Naive B cell (primary cell): Measurements from ENCODE around the gene FILIP1. TPM values are rescaled to one million over a fixed set of nuclear protein-coding genes. Genes with fewer than 3 reads are reported as not detected.
"Not testable (repeated sequence)": the region's sequence is repeated elsewhere in the genome, so short reads cannot be mapped to it uniquely, and the experiment has no call there.

Experiments used
- ATAC-seq, 2 donors: fragments of 150-1000 bp; cut with Tn5 transposase; 2 replicates each; pipeline ENCODE4 v1.10.0; 2021; ENCODE audit warnings: low read depth in 2 of 2, mild to moderate bottlenecking in 2 of 2, moderate library complexity in 2 of 2
- DNase-seq: peaks from one replicate; pipeline ENCODE4 v3.0.0; 2022
- H3K27ac Mint-ChIP-seq, 6 donors: one replicate each; pipeline ENCODE4 v1.8.0; 2020 to 2022; ENCODE audit warnings: mild to moderate bottlenecking in 6 of 6, mixed read lengths in 6 of 6, moderate library complexity in 5 of 6, inconsistent platforms in 2 of 6
- H3K27me3 Mint-ChIP-seq, 3 donors: one replicate each; pipeline ENCODE4 v1.8.0; 2021 to 2022; ENCODE audit warnings: mixed read lengths in 3 of 3, mild to moderate bottlenecking in 1 of 3
- H3K36me3 Mint-ChIP-seq, 2 donors: one replicate each; pipeline ENCODE4 v1.8.0; 2020 to 2022; ENCODE audit warnings: mixed read lengths in 2 of 2, inconsistent platforms in 1 of 2, mild to moderate bottlenecking in 1 of 2
- H3K4me1 Mint-ChIP-seq, 3 donors: one replicate each; pipeline ENCODE4 v1.8.0; 2020 to 2022; ENCODE audit warnings: mixed read lengths in 3 of 3, inconsistent platforms in 1 of 3, mild to moderate bottlenecking in 1 of 3, moderate library complexity in 1 of 3
- H3K4me3 Mint-ChIP-seq, 8 donors: one replicate each; pipeline ENCODE4 v1.8.0; 2020 to 2022; ENCODE audit warnings: mild to moderate bottlenecking in 8 of 8, mixed read lengths in 8 of 8, moderate library complexity in 8 of 8, inconsistent platforms in 2 of 8
- H3K9me3 Mint-ChIP-seq, 7 donors: one replicate each; pipeline ENCODE4 v1.8.0; 2020 to 2022; ENCODE audit warnings: mixed read lengths in 7 of 7, mild to moderate bottlenecking in 5 of 7, inconsistent platforms in 2 of 7, moderate library complexity in 1 of 7
- polyA plus RNA-seq, 6 donors: library from polyadenylated mRNA; unstranded; fragments of 300-500 nt; fragmentation: Illumina TruSeq; gene quantifications; one replicate each; pipeline ENCODE4 v1.2.3, GENCODE V29; 2021; ENCODE audit warnings: low read depth in 6 of 6

Gene FILIP1
- polyA plus RNA-seq, 6 donors from 2014 or later: not detected

DNA sequence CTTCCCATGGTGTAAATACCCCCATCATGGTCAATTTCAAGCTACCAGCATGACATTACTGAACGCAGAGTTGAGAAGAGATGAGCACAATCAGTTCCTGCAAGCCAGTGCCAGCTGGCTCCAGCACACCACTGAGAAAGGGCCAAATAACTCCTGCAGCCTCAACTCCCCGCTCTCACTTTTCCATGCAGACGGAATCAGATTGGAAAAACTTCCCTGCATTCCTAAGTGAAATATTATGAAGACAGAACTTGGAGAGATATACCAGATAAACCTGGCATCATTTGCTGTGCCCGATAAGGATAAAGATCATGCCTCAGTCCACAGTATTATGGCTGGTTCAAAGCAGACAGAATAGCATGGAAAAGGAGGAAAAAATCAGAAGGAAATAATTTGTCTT lies 56.7 kb downstream of the FILIP1 start:
- no peak overlapping the region for H3K27ac Mint-ChIP-seq
- no peaks in the 10 kb centered on the region for H3K4me1 Mint-ChIP-seq
- DNase-seq (no peak), ATAC-seq (no peak)
- no peak overlapping the region for H3K4me3 Mint-ChIP-seq
- peaks cover 0 to 11% (median 0%) of the 10 kb centered on the region in 7 donors for H3K9me3 Mint-ChIP-seq
- H3K36me3 Mint-ChIP-seq: no peaks in the 10 kb centered on the region
- H3K27me3 Mint-ChIP-seq: peaks cover 0 to 18% (median 7%) of the 10 kb centered on the region in 3 donors

DNA sequence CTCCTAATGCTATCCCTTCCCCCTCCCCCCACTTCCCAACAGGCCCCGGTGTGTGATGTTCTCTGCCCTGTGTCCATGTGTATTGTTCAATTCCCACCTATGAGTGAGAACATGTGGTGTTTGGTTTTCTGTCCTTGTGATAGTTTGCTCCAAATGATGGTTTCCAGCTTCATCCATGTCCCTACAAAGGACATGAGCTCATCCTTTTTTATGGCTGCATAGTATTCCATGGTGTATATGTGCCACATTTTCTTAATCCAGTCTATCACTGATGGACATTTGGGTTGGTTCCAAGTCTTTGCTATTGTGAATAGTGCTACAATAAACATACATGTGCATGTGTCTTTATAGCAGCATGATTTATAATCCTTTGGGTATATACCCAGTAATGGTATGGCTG lies 60.8 kb downstream of the FILIP1 start:
- H3K4me1 Mint-ChIP-seq, H3K36me3 Mint-ChIP-seq, H3K27ac Mint-ChIP-seq, ATAC-seq, DNase-seq, H3K4me3 Mint-ChIP-seq: not testable (repeated sequence)
- Mint-ChIP-seq H3K27me3 (peaks cover 0 to 18% (median 7%) of the 10 kb centered on the region in 3 donors), H3K9me3 (peaks cover 0 to 18% (median 6%) of the 10 kb centered on the region in 7 donors)

DNA sequence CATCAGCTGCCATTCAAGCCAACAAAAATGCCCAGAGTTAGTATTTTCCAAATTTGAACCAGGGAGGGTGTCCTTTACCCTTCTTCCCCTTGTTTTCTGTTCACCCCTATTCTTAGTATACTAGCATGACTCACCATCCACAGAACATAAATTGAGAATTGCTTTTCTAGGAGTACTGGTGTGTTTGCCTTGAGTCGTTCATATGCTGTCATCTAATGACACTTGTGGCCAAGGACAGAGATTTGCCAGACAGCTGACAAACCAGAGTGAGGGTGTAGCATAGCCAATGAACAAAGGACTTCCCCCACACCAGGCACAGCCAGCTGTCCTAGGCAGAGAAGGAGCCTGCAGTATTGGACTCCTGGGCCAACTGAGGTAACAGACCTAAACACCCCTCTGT lies 62.2 kb downstream of the FILIP1 start:
- ATAC-seq (no peak), DNase-seq (no peak)
- Mint-ChIP-seq H3K27ac (no peak overlapping the region), H3K4me3 (no peak overlapping the region), H3K4me1 (no peaks in the 10 kb centered on the region), H3K9me3 (peaks cover 0 to 18% (median 8%) of the 10 kb centered on the region in 7 donors), H3K27me3 (peaks cover 0 to 13% (median 7%) of the 10 kb centered on the region in 3 donors), H3K36me3 (peaks cover 0 to 4% of the 10 kb centered on the region in 2 donors)

DNA sequence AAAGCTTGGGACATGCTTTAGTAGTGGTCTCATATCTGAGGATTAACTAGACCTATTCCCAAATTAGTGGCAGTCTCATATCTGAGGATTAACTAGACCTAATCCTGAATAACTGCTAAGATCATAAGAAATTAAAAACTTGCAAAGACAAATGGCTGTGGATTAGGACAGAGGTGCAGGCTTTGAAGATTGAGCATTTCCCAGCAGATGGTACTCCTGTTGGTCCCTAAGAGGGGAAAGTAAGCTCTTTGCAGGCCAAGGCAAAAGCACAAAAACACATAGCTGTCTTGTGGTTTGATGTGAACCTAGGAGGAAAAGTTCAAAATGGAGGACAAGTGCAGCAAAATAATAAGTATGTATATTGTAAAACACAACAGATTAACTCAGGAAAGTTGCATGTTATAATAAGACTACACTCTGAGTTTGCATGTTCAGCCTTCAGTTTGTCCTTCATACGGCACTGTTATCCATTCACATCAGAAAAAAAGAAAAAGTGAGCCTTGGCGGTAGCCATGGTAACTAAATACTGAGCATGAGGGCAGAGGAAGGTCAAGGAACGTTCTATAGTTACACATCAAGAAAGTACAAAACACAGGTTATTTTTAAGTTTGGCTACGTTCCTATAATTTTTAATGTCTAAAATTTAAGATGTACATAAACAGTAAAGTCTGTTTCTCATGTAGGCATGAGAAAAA lies 62.8 kb downstream of the FILIP1 start:
- ATAC-seq: no peak
- H3K4me3 Mint-ChIP-seq: no peak overlapping the region
- H3K9me3 Mint-ChIP-seq: peaks cover 0 to 18% (median 8%) of the 10 kb centered on the region in 7 donors
- no peak overlapping the region for H3K27ac Mint-ChIP-seq
- peaks cover 0 to 12% (median 7%) of the 10 kb centered on the region in 3 donors for H3K27me3 Mint-ChIP-seq
- peaks cover 0 to 4% of the 10 kb centered on the region in 2 donors for H3K36me3 Mint-ChIP-seq
- no peaks in the 10 kb centered on the region for H3K4me1 Mint-ChIP-seq
- no peak for DNase-seq

DNA sequence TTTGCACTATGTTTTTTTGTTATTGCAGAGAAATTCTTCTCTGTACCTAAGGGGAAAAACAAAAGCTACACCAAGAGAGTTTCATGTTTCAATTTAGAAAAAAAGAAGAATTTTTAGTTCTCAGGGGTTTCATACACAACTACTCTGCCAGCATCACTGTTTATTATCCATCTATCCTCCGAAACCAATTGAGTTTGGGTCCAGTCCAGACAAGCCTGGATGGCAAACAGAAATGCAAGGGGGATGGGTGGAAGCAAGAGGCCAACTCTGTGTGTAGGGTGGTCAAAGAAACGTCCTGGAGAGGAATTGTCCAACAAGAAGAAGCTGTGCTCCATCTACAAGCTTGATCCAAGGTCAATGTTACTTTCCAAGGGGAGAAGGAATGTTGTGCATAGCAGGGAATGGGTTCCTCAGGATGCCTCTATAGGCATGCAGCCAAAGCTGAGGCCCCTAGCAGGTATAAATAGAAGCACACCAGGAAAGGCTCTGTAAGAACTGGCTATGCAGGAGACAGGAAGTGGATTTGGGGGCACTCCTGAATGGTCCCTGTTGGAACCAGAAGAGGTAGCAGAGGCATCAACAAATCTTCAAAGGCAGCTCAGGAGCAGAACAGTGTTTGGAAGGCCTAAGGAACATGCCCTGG lies 64.4 kb downstream of the FILIP1 start:
- H3K4me1 Mint-ChIP-seq: no peaks in the 10 kb centered on the region
- H3K36me3 Mint-ChIP-seq: peaks cover 0 to 4% of the 10 kb centered on the region in 2 donors
- ATAC-seq (no peak), DNase-seq (no peak)
- H3K27me3 Mint-ChIP-seq: peaks cover 0 to 6% (median 0%) of the 10 kb centered on the region in 3 donors
- peaks cover 0 to 18% (median 8%) of the 10 kb centered on the region in 7 donors for H3K9me3 Mint-ChIP-seq
- H3K27ac Mint-ChIP-seq: no peak overlapping the region
- H3K4me3 Mint-ChIP-seq: no peak overlapping the region

DNA sequence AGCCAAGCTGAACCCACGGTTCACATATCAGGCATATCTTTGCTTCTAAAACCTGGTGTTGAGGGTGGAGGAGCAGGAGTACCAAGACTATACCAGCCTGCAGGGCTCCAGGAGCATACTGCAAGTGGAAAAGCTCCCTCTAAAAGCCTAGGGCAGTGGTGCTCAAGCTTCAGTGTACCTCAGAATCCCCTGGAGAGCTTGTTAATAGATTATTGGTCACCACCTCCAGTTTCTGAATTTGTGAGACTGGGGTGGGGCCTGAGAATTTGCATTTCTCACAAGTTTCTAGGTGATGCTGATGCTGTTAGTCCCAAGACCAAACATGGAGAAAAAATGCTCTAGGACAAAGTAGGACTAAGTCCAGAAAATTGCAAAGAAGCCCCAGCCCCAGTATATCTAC lies 65.4 kb downstream of the FILIP1 start:
- Mint-ChIP-seq H3K36me3 (peaks cover 0 to 4% of the 10 kb centered on the region in 2 donors), H3K9me3 (peaks cover 0 to 18% (median 8%) of the 10 kb centered on the region in 7 donors), H3K4me3 (no peak overlapping the region), H3K27ac (no peak overlapping the region), H3K27me3 (peaks cover 0 to 3% (median 0%) of the 10 kb centered on the region in 3 donors), H3K4me1 (no peaks in the 10 kb centered on the region)
- DNase-seq (no peak), ATAC-seq (no peak)

DNA sequence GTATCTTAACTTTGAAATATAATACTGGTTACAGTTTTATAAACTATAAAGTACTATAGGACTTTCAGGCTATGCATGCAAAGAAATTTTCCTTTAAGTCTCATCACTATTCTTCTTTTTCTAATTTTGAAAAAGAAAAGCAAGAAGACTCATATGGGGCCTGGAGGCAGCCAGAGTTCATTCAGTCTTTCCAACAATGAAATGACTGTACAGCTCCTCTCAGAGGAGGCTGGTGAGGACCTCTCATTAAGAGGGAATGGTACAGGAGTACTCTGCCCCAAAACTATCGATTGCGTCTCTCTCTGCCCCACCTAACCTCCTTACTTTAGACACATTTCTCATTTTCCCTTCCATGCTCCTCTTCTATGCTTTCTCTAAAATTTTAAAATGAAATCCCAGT lies 66.3 kb downstream of the FILIP1 start:
- Mint-ChIP-seq H3K27me3 (peaks cover 0 to 3% (median 0%) of the 10 kb centered on the region in 3 donors), H3K4me3 (no peak overlapping the region), H3K4me1 (no peaks in the 10 kb centered on the region), H3K9me3 (peaks cover 0 to 14% (median 8%) of the 10 kb centered on the region in 7 donors), H3K27ac (no peak overlapping the region), H3K36me3 (peaks cover 0 to 4% of the 10 kb centered on the region in 2 donors)
- DNase-seq: no peak
- ATAC-seq: no peak

DNA sequence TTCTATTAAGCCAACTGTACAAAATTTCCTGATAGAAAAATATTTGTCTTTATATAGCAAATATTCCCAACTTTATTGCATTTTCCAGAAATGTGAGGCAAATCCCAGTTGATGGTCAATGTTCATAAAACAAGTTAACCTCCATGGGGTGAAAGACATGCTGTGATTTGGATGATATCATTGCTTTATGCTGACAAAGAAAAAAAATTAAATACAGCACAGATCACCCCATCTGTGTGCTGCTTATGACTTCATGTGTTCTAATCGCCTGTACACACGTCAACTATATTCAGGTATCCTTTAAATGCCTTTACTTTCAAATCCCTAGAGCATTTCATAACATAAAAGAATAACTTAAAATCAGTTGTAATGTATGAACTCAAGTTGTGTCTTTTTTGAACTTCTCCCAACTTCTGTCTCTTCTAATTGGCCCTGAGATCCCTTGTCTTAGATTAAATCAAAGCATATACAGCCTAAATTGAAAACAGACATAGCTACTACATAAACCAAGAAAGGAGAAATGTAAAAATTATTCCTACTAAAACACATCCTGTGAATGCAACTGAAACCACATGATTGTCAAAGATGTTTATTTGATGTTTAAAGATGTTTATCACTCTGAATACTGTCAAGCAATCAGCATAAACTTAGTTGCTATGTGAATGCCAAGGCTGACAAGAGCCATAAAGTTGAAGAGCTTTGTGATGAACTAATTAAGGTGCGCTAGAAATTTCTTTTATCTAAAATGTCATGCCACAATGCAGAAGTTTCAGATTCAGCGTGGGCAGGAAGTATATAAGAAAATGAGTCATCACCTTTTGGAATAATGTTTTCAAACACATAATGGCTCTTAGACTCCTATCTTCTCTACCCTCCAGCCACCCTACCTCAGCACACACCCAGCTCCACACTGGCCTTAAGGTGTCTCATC lies 68.7 kb downstream of the FILIP1 start:
- Mint-ChIP-seq H3K27ac (no peak overlapping the region), H3K4me1 (no peaks in the 10 kb centered on the region), H3K9me3 (peaks cover 0 to 8% (median 4%) of the 10 kb centered on the region in 7 donors), H3K36me3 (peaks cover 0 to under 1% of the 10 kb centered on the region in 2 donors), H3K4me3 (no peak overlapping the region), H3K27me3 (peaks cover 0 to 10% (median 0%) of the 10 kb centered on the region in 3 donors)
- DNase-seq (no peak), ATAC-seq (no peak)

DNA sequence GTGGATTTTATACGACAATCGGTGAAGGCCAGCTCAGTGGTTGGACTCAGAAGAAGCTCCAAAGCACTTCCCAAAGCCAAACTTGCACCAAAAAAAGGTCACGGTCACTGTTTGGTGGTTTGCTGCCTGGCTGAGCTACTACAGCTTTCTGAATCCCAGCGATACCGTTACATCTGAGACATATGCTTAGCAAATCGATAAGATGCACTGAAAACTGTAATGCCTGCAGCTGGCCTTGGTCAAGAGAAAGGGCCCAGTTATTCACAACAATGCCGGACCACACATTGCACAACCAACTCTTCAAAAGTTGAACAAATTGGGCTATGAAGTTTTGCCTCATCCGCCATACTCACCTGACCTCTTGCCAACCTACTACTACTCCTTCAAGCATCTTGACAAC lies 70.2 kb downstream of the FILIP1 start:
- Mint-ChIP-seq H3K27ac (no peak overlapping the region), H3K36me3 (no peaks in the 10 kb centered on the region), H3K27me3 (peaks cover 0 to 10% (median under 1%) of the 10 kb centered on the region in 3 donors), H3K4me3 (no peak overlapping the region), H3K4me1 (no peaks in the 10 kb centered on the region), H3K9me3 (peaks cover 0 to 5% (median 0%) of the 10 kb centered on the region in 7 donors)
- DNase-seq: no peak
- ATAC-seq: no peak

DNA sequence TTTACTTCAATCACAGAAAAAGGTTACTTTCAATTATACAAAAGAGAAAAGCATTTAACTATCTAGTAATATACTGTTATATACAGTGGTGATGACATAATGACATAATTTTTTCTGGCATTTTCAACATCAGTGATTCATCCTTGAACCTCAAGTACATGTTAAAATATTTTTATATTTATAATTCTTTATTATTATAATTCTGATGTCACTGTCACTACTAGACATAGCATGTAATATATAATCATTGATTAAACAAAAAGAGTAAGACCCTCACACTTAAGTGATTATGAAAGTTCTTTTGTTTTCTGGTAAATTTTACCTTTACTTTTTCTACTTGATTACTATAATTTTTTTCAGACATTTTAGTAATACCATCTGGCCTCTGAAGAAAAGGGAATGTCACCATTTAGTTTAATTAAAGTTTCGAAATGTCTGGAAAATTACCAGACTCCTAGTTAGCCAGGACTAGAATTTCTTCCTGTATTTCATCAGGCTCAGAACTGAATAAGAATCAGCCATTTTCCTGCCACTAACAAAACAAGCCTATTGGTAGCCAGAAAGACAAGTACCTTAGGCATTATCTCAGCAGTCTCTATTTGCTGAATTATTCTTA lies 71.5 kb downstream of the FILIP1 start:
- no peak for ATAC-seq
- Mint-ChIP-seq H3K4me1 (no peaks in the 10 kb centered on the region), H3K9me3 (no peaks in the 10 kb centered on the region), H3K27me3 (peaks cover 6 to 10% (median 8%) of the 10 kb centered on the region in 3 donors), H3K27ac (no peak overlapping the region), H3K36me3 (no peaks in the 10 kb centered on the region), H3K4me3 (no peak overlapping the region)
- no peak for DNase-seq

DNA sequence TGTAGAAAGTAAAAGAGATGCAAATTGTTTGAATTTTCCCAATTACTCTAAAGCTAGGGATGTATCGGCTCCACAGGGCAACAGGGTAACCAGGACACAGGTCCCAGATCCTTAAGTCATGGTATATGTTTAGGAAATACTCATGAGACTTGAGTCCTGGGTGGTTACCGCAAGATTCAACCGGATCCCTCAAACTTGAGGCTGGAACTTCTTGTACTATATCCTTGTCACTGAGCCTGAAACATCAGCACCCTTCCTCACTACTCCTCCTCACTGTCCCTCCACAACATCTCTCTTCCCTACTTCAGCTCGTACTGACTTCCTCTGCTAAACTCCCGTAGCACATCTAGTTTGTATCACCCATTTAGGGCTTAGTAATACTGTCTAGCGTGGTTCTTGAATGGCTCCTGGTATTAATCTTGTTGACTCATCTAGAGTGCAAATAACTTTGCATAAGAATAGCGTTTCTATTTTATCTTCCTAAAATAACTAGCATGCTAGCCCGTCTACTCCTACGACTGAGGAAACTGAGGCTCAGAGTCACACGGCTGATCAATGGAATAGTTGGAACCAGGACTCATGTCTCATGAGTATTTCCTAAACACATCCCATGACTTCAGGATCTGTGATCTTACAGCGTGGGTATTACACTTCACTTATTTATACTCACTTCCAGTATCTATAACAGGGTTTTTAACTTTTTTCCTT lies 72.1 kb downstream of the FILIP1 start:
- Mint-ChIP-seq H3K27ac (no peak overlapping the region), H3K36me3 (no peaks in the 10 kb centered on the region), H3K9me3 (no peaks in the 10 kb centered on the region), H3K4me1 (no peaks in the 10 kb centered on the region), H3K4me3 (no peak overlapping the region), H3K27me3 (peaks cover 6 to 10% (median 8%) of the 10 kb centered on the region in 3 donors)
- no peak for DNase-seq
- ATAC-seq: no peak

DNA sequence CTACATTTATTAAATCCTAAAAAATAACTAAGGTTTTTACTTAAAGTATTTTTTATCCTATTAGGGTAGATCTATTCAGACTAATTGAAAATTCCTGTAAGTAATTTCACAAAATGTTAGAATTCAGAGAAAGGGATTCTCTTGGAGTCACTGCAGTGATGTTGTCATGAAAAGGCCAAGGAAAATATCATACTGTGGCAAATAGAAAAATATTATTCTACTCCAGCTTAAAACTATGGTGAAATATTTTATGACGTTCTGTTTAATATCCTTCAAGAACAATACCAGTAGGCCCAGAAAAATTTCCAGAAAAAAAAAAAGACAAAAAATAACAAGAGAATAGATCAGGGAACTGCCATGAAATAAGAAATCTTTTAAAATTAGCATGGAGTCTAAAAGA lies 73.6 kb downstream of the FILIP1 start:
- ATAC-seq (no peak), DNase-seq (no peak)
- no peak overlapping the region for H3K4me3 Mint-ChIP-seq
- no peaks in the 10 kb centered on the region for H3K9me3 Mint-ChIP-seq
- no peaks in the 10 kb centered on the region for H3K4me1 Mint-ChIP-seq
- H3K27ac Mint-ChIP-seq: no peak overlapping the region
- H3K36me3 Mint-ChIP-seq: no peaks in the 10 kb centered on the region
- H3K27me3 Mint-ChIP-seq: peaks cover 7 to 11% (median 8%) of the 10 kb centered on the region in 3 donors
